ENCODE measurements around the gene SRD5A3. TPM values are rescaled to one million over a fixed set of nuclear protein-coding genes. Genes with fewer than 3 reads are reported as not detected.

SRD5A3 gene
- 32.4 and 33.5 TPM in 2 replicates for total RNA-seq

GRCh38 chr4:55345980-55346850 is at the start of gene SRD5A3:
TSS of gene SRD5A3 (plus strand) at chr4:55346242. CDS start at chr4:55346337, 95 bp downstream.
- Mint-ChIP-seq H3K4me1 (ENCODE audit: low read depth) (peaks cover 29% of the 10 kb centered on the region), H3K9me3 (no peaks in the 10 kb centered on the region), H3K4me3 (ENCODE audit: low read depth) (peak within 1 kb of the TSS; percentile 90), H3K36me3 (ENCODE audit: low read depth) (no peaks in the 10 kb centered on the region), H3K27me3 (ENCODE audit: low read depth) (no peaks in the 10 kb centered on the region), H3K27ac (peak within 1 kb of the TSS; percentile 95)
- DNase-seq (ENCODE audit: low spot score), result peak; percentile 72
- intact Hi-C loops (cut with micrococcal nuclease), result loop anchor here (1.0 to 10.0 kb wide), 5 partner anchors 10 to 599 kb away; partner anchors contain the start of genes CEP135, CLOCK, EXOC1 and TMEM165

DNA sequence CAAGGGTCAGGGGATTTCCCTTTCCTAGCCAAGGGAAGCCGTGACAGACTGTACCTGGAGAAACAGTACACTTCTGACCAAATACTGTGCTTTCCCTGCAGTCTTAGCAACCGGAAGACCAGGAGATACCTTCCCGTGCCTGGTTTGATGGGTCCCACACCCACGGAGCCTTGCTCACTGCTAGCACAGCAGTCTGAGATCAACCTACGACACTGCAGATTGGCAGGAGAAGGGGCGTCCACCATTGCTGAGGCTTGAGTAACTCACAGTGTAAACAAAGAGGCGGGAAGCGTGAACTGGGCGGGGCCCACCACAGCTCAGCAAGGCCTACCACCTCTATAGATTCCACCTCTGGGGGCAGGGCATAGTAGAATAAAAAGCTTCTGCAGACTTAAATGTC is 48.7 kb upstream of the SRD5A3 start:
- no peak for DNase-seq (ENCODE audit: low spot score)
- Mint-ChIP-seq H3K9me3 (no peaks in the 10 kb centered on the region), H3K36me3 (ENCODE audit: low read depth) (no peaks in the 10 kb centered on the region), H3K27ac (no peak overlapping the region), H3K4me3 (ENCODE audit: low read depth) (no peak overlapping the region), H3K27me3 (ENCODE audit: low read depth) (peaks cover 2% of the 10 kb centered on the region), H3K4me1 (ENCODE audit: low read depth) (no peaks in the 10 kb centered on the region)
- intact Hi-C loops (cut with micrococcal nuclease), result no loop called here

DNA sequence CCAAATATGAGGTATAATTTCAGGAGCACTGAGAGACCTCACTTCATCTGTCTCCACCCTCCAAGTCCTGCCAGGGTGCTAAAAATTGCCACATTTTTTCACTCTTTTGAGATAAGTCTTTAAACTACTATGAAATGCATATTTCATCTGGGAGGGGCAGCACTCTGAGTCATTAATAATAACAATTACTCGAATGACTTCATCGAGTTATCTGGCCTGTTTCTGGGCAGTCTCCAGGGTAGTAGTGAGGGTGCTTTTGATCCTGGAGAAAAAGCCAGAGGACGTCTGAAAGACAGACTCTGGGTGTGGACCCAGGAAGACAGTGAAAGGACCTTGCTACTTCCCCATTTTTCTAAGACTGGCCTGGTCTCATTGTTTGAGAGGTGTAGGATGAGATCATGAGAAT is 42.3 kb upstream of the SRD5A3 start:
- H3K36me3 Mint-ChIP-seq (ENCODE audit: low read depth), result no peaks in the 10 kb centered on the region
- intact Hi-C loops (cut with micrococcal nuclease), result no loop called here
- no peaks in the 10 kb centered on the region for H3K9me3 Mint-ChIP-seq
- no peaks in the 10 kb centered on the region for H3K4me1 Mint-ChIP-seq (ENCODE audit: low read depth)
- DNase-seq (ENCODE audit: low spot score), result no peak
- no peak overlapping the region for H3K4me3 Mint-ChIP-seq (ENCODE audit: low read depth)
- H3K27me3 Mint-ChIP-seq (ENCODE audit: low read depth), result peaks cover 2% of the 10 kb centered on the region
- no peak overlapping the region for H3K27ac Mint-ChIP-seq

DNA sequence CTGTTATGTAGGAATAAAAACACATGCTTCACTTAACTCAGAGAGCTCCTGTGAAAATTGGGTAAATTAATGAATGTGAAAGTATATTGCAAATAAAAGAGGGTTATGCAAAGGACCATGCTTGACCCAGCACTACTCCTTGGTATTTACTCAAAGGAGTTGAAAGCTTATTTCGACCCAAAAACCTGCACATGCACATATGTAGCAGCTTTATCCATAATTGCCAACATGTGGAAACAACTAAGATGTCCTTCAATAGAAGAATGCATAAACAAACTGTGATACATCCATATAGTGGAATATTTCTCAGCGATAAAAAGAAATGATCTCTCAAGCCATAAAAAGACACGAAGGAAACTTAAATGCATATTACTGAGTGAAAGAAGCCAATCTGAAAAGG is 41.7 kb upstream of the SRD5A3 start:
- intact Hi-C loops (cut with micrococcal nuclease), result no loop called here
- peaks cover 2% of the 10 kb centered on the region for H3K27me3 Mint-ChIP-seq (ENCODE audit: low read depth)
- H3K4me3 Mint-ChIP-seq (ENCODE audit: low read depth), result no peak overlapping the region
- no peaks in the 10 kb centered on the region for H3K4me1 Mint-ChIP-seq (ENCODE audit: low read depth)
- no peaks in the 10 kb centered on the region for H3K36me3 Mint-ChIP-seq (ENCODE audit: low read depth)
- DNase-seq (ENCODE audit: low spot score), result no peak
- no peak overlapping the region for H3K27ac Mint-ChIP-seq
- no peaks in the 10 kb centered on the region for H3K9me3 Mint-ChIP-seq

DNA sequence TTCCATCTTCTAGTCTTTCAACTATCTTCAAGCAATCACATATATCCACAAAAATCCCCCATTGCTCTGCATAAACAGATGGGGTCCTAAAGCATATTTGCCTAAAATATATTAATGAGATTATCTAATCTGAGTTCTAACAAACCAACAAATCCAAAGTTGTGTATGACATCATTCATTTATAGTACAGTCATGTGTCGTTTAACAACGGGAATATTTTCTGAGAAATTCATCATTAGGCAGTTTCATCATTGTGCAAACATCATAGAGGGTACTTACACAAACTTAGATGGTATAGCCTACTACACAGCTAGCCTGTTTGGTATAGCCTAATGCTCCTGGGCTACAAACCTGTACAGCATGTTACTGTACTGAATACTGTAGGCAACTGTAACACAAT is 38.0 kb upstream of the SRD5A3 start:
- no peak overlapping the region for H3K4me3 Mint-ChIP-seq (ENCODE audit: low read depth)
- H3K36me3 Mint-ChIP-seq (ENCODE audit: low read depth), result no peaks in the 10 kb centered on the region
- intact Hi-C loops (cut with micrococcal nuclease), result no loop called here
- no peaks in the 10 kb centered on the region for H3K9me3 Mint-ChIP-seq
- H3K27ac Mint-ChIP-seq, result no peak overlapping the region
- no peak for DNase-seq (ENCODE audit: low spot score)
- H3K27me3 Mint-ChIP-seq (ENCODE audit: low read depth), result no peaks in the 10 kb centered on the region
- H3K4me1 Mint-ChIP-seq (ENCODE audit: low read depth), result peaks cover 6% of the 10 kb centered on the region

DNA sequence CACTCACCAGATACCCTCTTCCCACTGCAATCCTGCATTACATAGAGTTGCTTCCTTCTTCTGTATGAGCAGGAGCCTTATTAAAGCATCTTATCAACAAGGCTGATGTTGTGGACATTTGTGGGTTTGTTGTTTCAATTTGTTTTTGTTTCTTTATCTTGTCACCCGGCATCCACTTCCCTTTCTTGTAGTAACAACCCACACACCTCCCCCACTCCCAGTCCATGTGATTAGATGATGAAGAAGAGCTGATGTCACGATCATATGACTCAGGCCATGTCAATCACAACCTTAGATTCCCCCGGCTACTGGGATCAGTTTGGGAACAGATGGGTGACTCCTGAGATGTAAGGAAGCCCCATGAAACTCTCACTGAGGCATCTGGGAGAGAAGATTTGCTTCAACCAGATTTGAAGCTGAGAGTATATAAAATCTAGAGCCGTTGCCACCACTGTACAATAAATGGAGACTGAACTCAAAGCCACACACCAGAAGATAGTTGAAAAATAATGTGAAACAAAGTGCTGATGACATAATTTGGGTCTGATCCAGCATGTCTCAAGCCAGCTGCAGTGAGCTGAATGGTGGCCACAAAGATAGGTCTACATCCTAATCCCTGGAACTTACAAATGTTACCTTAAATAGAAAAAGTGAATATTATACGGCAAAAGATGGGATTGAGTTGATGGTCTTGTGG is 34.1 kb upstream of the SRD5A3 start:
- no peak for DNase-seq (ENCODE audit: low spot score)
- H3K4me1 Mint-ChIP-seq (ENCODE audit: low read depth), result peaks cover 6% of the 10 kb centered on the region
- intact Hi-C loops (cut with micrococcal nuclease), result loop anchor here (1.0 kb wide), 1 partner anchor 242 kb away; no protein-coding TSS in a partner anchor
- H3K27ac Mint-ChIP-seq, result no peak overlapping the region
- H3K27me3 Mint-ChIP-seq (ENCODE audit: low read depth), result peaks cover 2% of the 10 kb centered on the region
- H3K4me3 Mint-ChIP-seq (ENCODE audit: low read depth), result no peak overlapping the region
- no peaks in the 10 kb centered on the region for H3K36me3 Mint-ChIP-seq (ENCODE audit: low read depth)
- H3K9me3 Mint-ChIP-seq, result no peaks in the 10 kb centered on the region

DNA sequence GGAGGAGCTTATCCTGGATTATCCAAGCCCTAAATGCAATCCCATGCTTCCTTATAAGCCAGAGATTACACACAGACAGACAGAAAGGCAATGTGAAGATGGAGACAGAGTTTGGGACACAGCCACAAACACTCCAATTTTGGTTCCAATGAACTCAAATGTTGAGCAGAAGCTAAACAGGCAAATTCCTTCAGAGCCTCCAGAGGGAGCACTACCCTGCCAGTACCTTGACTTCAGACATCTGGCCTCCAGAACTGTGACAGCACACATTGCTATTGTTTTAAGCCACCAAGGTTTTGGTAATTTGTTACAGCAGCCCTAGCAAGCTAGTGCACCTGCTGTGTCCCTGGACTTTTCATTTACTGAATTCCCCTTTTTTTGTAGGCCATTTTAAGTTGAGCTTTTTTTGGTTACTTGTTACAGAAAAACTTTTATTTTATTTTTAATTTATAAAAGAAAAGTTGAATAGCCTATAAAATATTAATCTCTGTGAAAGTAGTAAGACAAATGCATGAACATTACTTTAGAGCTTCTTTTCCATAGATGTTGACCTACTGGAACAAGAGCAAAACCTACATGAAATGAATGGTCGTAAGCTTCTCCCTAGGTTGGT is 33.4 kb upstream of the SRD5A3 start:
- Mint-ChIP-seq H3K27ac (no peak overlapping the region), H3K9me3 (no peaks in the 10 kb centered on the region), H3K36me3 (ENCODE audit: low read depth) (no peaks in the 10 kb centered on the region), H3K4me3 (ENCODE audit: low read depth) (no peak overlapping the region), H3K4me1 (ENCODE audit: low read depth) (peaks cover 9% of the 10 kb centered on the region), H3K27me3 (ENCODE audit: low read depth) (peaks cover 4% of the 10 kb centered on the region)
- DNase-seq (ENCODE audit: low spot score), result peak; percentile 10
- intact Hi-C loops (cut with micrococcal nuclease), result loop anchor here (1.0 kb wide), 1 partner anchor 242 kb away; no protein-coding TSS in a partner anchor

DNA sequence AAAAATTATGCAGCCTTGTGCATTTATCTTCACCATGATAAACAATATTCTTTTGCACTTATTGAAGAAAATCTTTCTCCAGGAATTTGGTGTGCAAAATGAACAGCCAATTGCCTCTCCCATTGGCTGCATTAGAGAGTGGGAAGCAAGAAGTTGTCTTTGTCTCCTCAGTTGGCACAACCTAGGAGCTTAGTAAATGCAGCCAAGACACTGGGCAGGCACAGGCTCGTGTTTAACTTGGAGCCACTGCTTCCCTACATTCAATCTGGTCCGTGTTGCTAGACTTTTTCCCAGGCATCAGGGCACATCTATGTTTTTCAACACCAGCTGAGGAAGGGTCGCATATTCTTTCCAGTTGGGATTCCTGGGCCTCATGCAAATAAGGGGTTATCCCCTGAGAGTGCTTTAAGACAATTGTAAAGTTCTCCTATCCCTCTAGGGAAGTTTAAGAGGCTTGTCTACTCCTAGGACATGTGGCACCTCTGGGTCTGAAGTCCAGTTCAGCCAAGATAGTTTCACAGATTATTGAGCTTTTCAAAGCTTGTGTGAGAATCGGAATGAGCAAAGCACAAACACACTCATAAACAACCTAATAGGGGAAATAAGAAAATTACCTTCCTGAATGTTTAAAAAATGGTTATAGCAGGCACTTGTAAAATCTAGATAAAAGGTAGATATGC is 31.8 kb upstream of the SRD5A3 start:
- no peak for DNase-seq (ENCODE audit: low spot score)
- H3K4me3 Mint-ChIP-seq (ENCODE audit: low read depth), result no peak overlapping the region
- peaks cover 25% of the 10 kb centered on the region for H3K4me1 Mint-ChIP-seq (ENCODE audit: low read depth)
- no peaks in the 10 kb centered on the region for H3K36me3 Mint-ChIP-seq (ENCODE audit: low read depth)
- intact Hi-C loops (cut with micrococcal nuclease), result no loop called here
- H3K27ac Mint-ChIP-seq, result no peak overlapping the region
- H3K9me3 Mint-ChIP-seq, result no peaks in the 10 kb centered on the region
- peaks cover 4% of the 10 kb centered on the region for H3K27me3 Mint-ChIP-seq (ENCODE audit: low read depth)

GRCh38 chr4:55318175-55319129 is 27.6 kb upstream of the SRD5A3 start:
- peaks cover 4% of the 10 kb centered on the region for H3K27me3 Mint-ChIP-seq (ENCODE audit: low read depth)
- no peak for DNase-seq (ENCODE audit: low spot score)
- intact Hi-C loops (cut with micrococcal nuclease), result loop anchor here (2.0 to 5.0 kb wide), 2 partner anchors 18 to 241 kb away; no protein-coding TSS in a partner anchor
- peaks cover 27% of the 10 kb centered on the region for H3K4me1 Mint-ChIP-seq (ENCODE audit: low read depth)
- H3K27ac Mint-ChIP-seq, result peak overlapping the region; percentile 60
- no peak overlapping the region for H3K4me3 Mint-ChIP-seq (ENCODE audit: low read depth)
- no peaks in the 10 kb centered on the region for H3K9me3 Mint-ChIP-seq
- H3K36me3 Mint-ChIP-seq (ENCODE audit: low read depth), result no peaks in the 10 kb centered on the region

DNA sequence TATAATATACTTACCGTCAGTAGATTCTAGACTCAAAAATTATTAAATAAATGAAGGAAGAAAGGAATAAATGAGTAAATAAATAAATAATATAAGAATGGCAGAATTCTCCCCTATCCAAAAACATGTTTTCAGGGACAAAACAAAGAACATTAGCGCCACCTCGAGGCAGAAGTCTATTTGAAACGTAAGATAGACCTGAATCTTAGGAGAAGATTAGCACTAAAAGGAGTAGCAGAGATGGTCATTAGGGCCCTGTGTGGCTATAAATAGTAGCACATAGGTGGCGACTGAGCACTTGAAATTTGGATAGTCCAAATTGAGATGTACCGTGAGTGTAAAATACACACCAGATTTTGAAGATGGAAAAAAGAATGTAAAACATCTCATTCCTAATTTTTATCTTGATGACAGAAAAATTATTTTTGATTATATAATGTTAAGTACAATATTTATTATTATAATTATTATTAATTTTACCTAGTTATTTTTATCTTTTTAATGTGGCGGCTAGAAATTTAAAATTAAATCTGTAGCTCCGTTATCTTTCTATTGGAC is 24.3 kb upstream of the SRD5A3 start:
- Mint-ChIP-seq H3K36me3 (ENCODE audit: low read depth) (no peaks in the 10 kb centered on the region), H3K9me3 (no peaks in the 10 kb centered on the region), H3K4me3 (ENCODE audit: low read depth) (no peak overlapping the region), H3K27ac (no peak overlapping the region), H3K4me1 (ENCODE audit: low read depth) (peaks cover 27% of the 10 kb centered on the region), H3K27me3 (ENCODE audit: low read depth) (peaks cover 6% of the 10 kb centered on the region)
- no peak for DNase-seq (ENCODE audit: low spot score)
- intact Hi-C loops (cut with micrococcal nuclease), result loop anchor here (1.0 to 5.0 kb wide), 3 partner anchors 134 to 999 kb away; no protein-coding TSS in a partner anchor

GRCh38 chr4:55323375-55323774 is 22.7 kb upstream of the SRD5A3 start:
- intact Hi-C loops (cut with micrococcal nuclease), result loop anchor here (5.0 kb wide), 2 partner anchors 136 to 1001 kb away; no protein-coding TSS in a partner anchor
- no peak for DNase-seq (ENCODE audit: low spot score)
- Mint-ChIP-seq H3K27ac (no peak overlapping the region), H3K9me3 (no peaks in the 10 kb centered on the region), H3K27me3 (ENCODE audit: low read depth) (peaks cover 3% of the 10 kb centered on the region), H3K4me3 (ENCODE audit: low read depth) (no peak overlapping the region), H3K4me1 (ENCODE audit: low read depth) (peaks cover 17% of the 10 kb centered on the region), H3K36me3 (ENCODE audit: low read depth) (no peaks in the 10 kb centered on the region)
